ENCODE data around the gene UBE2V1. TPM values are rescaled to one million over a fixed set of nuclear protein-coding genes. Genes with fewer than 3 reads are reported as not detected.

Gene UBE2V1
- total RNA-seq, 1 experiment from 2014 or later = 212 TPM

DNA sequence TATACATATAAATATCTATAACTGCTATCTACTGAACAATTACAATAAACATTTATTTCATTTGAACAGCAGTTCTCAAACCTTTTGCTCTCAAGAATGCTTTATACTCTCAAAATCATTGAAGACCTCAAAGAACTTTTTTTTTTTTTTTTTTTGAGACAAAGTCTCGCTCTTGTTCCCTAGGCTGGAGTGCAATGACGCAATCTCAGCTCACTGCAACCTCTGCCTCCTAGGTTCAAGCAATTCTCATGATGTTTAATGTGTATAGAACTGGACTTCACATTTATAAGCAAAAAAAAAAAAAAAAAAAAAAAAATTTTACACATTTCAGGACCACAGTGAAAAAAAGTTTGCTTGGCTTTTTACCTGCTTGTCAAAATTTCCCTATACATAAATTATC lies 11.7 kb downstream of the UBE2V1 start:
- Mint-ChIP-seq H3K27me3 (ENCODE audit: unreplicated experiment) (no peaks in the 10 kb centered on the region), H3K36me3 (ENCODE audit: insufficient read depth, unreplicated experiment) (peaks cover 41% of the 10 kb centered on the region), H3K27ac (ENCODE audit: unreplicated experiment) (peak overlapping the region; percentile 67), H3K9me3 (ENCODE audit: low read depth, unreplicated experiment) (no peaks in the 10 kb centered on the region), H3K4me3 (ENCODE audit: low read depth, unreplicated experiment) (no peak overlapping the region), H3K4me1 (ENCODE audit: low read depth, unreplicated experiment) (peaks cover 53% of the 10 kb centered on the region)
- no peak for TF ChIP-seq CTCF (IDR thresholded peaks at IDR 0.05; ENCODE audit: unreplicated experiment)
- BruUV-seq (replicated peaks) = no TSS peak
- no peak for DNase-seq
- CTCF ChIA-PET = interaction anchor here (0.7 to 1.2 kb wide), 3 partner anchors 11 to 1006 kb away, joined by 3 to 8 read pairs (median 6); partner anchors contain the start of gene UBE2V1
- intact Hi-C loops (cut with micrococcal nuclease; ENCODE audit: unreplicated experiment) = no loop called here

DNA sequence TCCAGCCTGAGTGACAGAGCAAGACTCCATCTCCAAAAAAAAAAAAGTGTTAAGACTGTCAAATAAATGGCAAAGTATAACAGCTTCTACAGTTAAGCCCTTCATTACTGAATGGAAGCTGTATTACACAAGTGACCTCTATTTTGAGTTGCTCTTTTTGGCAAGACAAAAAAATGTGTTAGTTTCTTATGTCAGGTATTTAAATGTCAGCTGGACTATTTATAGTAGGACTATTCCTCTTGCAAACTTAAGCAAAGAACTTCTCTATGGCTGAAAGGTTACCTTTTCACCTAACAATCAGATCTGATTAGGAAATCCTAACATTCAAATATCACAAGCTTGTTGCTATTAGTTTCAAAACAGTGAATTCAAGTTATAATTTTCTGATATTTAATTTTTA lies 12.4 kb downstream of the UBE2V1 start:
- Mint-ChIP-seq H3K27me3 (ENCODE audit: unreplicated experiment) (no peaks in the 10 kb centered on the region), H3K9me3 (ENCODE audit: low read depth, unreplicated experiment) (no peaks in the 10 kb centered on the region), H3K36me3 (ENCODE audit: insufficient read depth, unreplicated experiment) (peaks cover 48% of the 10 kb centered on the region), H3K27ac (ENCODE audit: unreplicated experiment) (no peak overlapping the region), H3K4me3 (ENCODE audit: low read depth, unreplicated experiment) (no peak overlapping the region), H3K4me1 (ENCODE audit: low read depth, unreplicated experiment) (peaks cover 53% of the 10 kb centered on the region)
- CTCF ChIA-PET = interaction anchor here (0.7 to 1.2 kb wide), 4 partner anchors 12 to 1005 kb away, joined by 3 to 8 read pairs (median 6); partner anchors contain the start of gene UBE2V1
- DNase-seq = no peak
- intact Hi-C loops (cut with micrococcal nuclease; ENCODE audit: unreplicated experiment) = no loop called here
- BruUV-seq (replicated peaks) = no TSS peak
- TF ChIP-seq CTCF (IDR thresholded peaks at IDR 0.05; ENCODE audit: unreplicated experiment) = no peak

DNA sequence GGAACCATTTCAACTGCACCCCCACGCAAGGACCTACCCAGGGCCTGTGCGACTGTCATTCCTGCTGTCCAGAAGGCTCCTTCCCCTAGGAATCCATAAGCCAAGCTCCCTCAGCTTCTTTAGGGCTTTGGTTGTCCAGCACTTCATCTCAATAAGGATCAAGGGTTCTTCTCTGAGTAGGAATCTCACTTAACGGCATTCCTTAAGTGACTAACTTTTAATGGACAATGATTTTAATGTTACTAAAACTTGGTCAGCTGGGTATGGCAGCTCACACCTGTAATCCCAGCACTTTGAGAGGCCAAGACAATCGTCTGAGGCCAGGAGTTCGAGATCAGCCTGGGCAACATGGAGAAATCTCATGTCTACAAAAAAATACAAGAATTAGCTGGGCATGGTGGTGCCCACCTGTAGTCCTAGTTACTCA lies 13.4 kb downstream of the UBE2V1 start:
- Mint-ChIP-seq H3K27me3 (ENCODE audit: unreplicated experiment) (no peaks in the 10 kb centered on the region), H3K9me3 (ENCODE audit: low read depth, unreplicated experiment) (no peaks in the 10 kb centered on the region), H3K27ac (ENCODE audit: unreplicated experiment) (no peak overlapping the region), H3K36me3 (ENCODE audit: insufficient read depth, unreplicated experiment) (peaks cover 55% of the 10 kb centered on the region), H3K4me1 (ENCODE audit: low read depth, unreplicated experiment) (peaks cover 53% of the 10 kb centered on the region), H3K4me3 (ENCODE audit: low read depth, unreplicated experiment) (no peak overlapping the region)
- intact Hi-C loops (cut with micrococcal nuclease; ENCODE audit: unreplicated experiment) = no loop called here
- DNase-seq = no peak
- CTCF ChIA-PET = interaction anchor here (0.7 to 1.5 kb wide), 2 partner anchors 15 to 49 kb away, joined by 3 to 5 read pairs; no protein-coding TSS in a partner anchor
- TF ChIP-seq CTCF (IDR thresholded peaks at IDR 0.05; ENCODE audit: unreplicated experiment) = no peak
- no TSS peak for BruUV-seq (replicated peaks)

- H3K36me3 Mint-ChIP-seq (ENCODE audit: insufficient read depth, unreplicated experiment) = peaks cover 55% of the 10 kb centered on the region
- DNase-seq = no peak
Observed at GRCh38 chr20:50099113-50099512, 13.8 kb downstream of the UBE2V1 start.

More at GRCh38 chr20:50099113-50099512, 13.8 kb downstream of the UBE2V1 start:
- no peak overlapping the region for H3K4me3 Mint-ChIP-seq (ENCODE audit: low read depth, unreplicated experiment)
- TF ChIP-seq CTCF (IDR thresholded peaks at IDR 0.05; ENCODE audit: unreplicated experiment) = no peak
- intact Hi-C loops (cut with micrococcal nuclease; ENCODE audit: unreplicated experiment) = no loop called here
- peaks cover 53% of the 10 kb centered on the region for H3K4me1 Mint-ChIP-seq (ENCODE audit: low read depth, unreplicated experiment)
- no peak overlapping the region for H3K27ac Mint-ChIP-seq (ENCODE audit: unreplicated experiment)
- no TSS peak for BruUV-seq (replicated peaks)
- H3K9me3 Mint-ChIP-seq (ENCODE audit: low read depth, unreplicated experiment) = no peaks in the 10 kb centered on the region
- CTCF ChIA-PET = interaction anchor here (1.5 kb wide), 1 partner anchor 15 kb away, joined by 5 read pairs; no protein-coding TSS in a partner anchor
- H3K27me3 Mint-ChIP-seq (ENCODE audit: unreplicated experiment) = no peaks in the 10 kb centered on the region
